Measurements from ENCODE around the gene TCF7L2. TPM values are rescaled to one million over a fixed set of nuclear protein-coding genes. Genes with fewer than 3 reads are reported as not detected.

Gene TCF7L2
- total RNA-seq, 2 donors from 2014 or later = 8.1 to 10.3 TPM

GRCh38 chr10:113183573-113183972 lies 233.5 kb downstream of the TCF7L2 start:
- Mint-ChIP-seq H3K27ac (no peak overlapping the region), H3K27me3 (peaks cover 0 to 4% of the 10 kb centered on the region in 2 donors), H3K9me3 (no peaks in the 10 kb centered on the region), H3K4me1 (ENCODE audit: low read depth in 2 of 2) (no peaks in the 10 kb centered on the region), H3K4me3 (no peak overlapping the region), H3K36me3 (no peaks in the 10 kb centered on the region)
- DNase-seq (ENCODE audit: low spot score) (no peak), ATAC-seq (no peak)

- no peaks in the 10 kb centered on the region for H3K36me3 Mint-ChIP-seq
- no peak overlapping the region for H3K27ac Mint-ChIP-seq
- H3K27me3 Mint-ChIP-seq = peaks cover 9 to 22% of the 10 kb centered on the region in 2 donors
- ATAC-seq = no peak
- no peak overlapping the region for H3K4me3 Mint-ChIP-seq
- no peak for DNase-seq (ENCODE audit: low spot score)
- H3K9me3 Mint-ChIP-seq = peaks cover 2% of the 10 kb centered on the region
- no peaks in the 10 kb centered on the region for H3K4me1 Mint-ChIP-seq (ENCODE audit: low read depth in 2 of 2)
Observed at GRCh38 chr10:113187063-113187777, 237.2 kb downstream of the TCF7L2 start.

- no peak for DNase-seq (ENCODE audit: low spot score)
- no peak overlapping the region for H3K4me3 Mint-ChIP-seq
- H3K27ac Mint-ChIP-seq = no peak overlapping the region
- peaks cover 15% of the 10 kb centered on the region for H3K36me3 Mint-ChIP-seq
- peaks cover 19% of the 10 kb centered on the region for H3K9me3 Mint-ChIP-seq
- no peaks in the 10 kb centered on the region for H3K4me1 Mint-ChIP-seq (ENCODE audit: low read depth in 2 of 2)
- ATAC-seq = no peak
- peaks cover 17 to 31% of the 10 kb centered on the region in 2 donors for H3K27me3 Mint-ChIP-seq
Observed at GRCh38 chr10:113199459-113199858, 249.4 kb downstream of the TCF7L2 start.

GRCh38 chr10:113202011-113202410 lies 252.0 kb downstream of the TCF7L2 start:
- H3K27ac Mint-ChIP-seq = no peak overlapping the region
- peaks cover 18 to 40% of the 10 kb centered on the region in 2 donors for H3K27me3 Mint-ChIP-seq
- ATAC-seq = peak in 1 of 2 donors; percentile 38

GRCh38 chr10:113207924-113208323 lies 257.9 kb downstream of the TCF7L2 start:
- H3K4me3 Mint-ChIP-seq = no peak overlapping the region
- no peak overlapping the region for H3K27ac Mint-ChIP-seq
- ATAC-seq = no peak
- peaks cover 31% of the 10 kb centered on the region for H3K9me3 Mint-ChIP-seq
- no peak for DNase-seq (ENCODE audit: low spot score)
- no peaks in the 10 kb centered on the region for H3K4me1 Mint-ChIP-seq (ENCODE audit: low read depth in 2 of 2)
- H3K36me3 Mint-ChIP-seq = peaks cover 34% of the 10 kb centered on the region
- peaks cover 6 to 45% of the 10 kb centered on the region in 2 donors for H3K27me3 Mint-ChIP-seq

More at GRCh38 chr10:113202011-113202410, 252.0 kb downstream of the TCF7L2 start:
- H3K4me3 Mint-ChIP-seq = no peak overlapping the region
- peaks cover 30% of the 10 kb centered on the region for H3K9me3 Mint-ChIP-seq
- H3K4me1 Mint-ChIP-seq (ENCODE audit: low read depth in 2 of 2) = no peaks in the 10 kb centered on the region
- peaks cover 27% of the 10 kb centered on the region for H3K36me3 Mint-ChIP-seq
- no peak for DNase-seq (ENCODE audit: low spot score)

- DNase-seq (ENCODE audit: low spot score) (no peak), ATAC-seq (no peak)
- H3K27ac Mint-ChIP-seq = no peak overlapping the region
- peaks cover 5% of the 10 kb centered on the region for H3K36me3 Mint-ChIP-seq
- H3K4me3 Mint-ChIP-seq = no peak overlapping the region
- no peaks in the 10 kb centered on the region for H3K4me1 Mint-ChIP-seq (ENCODE audit: low read depth in 2 of 2)
- peaks cover 7 to 39% of the 10 kb centered on the region in 2 donors for H3K27me3 Mint-ChIP-seq
- peaks cover 8% of the 10 kb centered on the region for H3K9me3 Mint-ChIP-seq
Observed at GRCh38 chr10:113213035-113213434, 263.0 kb downstream of the TCF7L2 start.

- Mint-ChIP-seq H3K27ac (no peak overlapping the region), H3K4me1 (ENCODE audit: low read depth in 2 of 2) (no peaks in the 10 kb centered on the region), H3K27me3 (peaks cover 8 to 34% of the 10 kb centered on the region in 2 donors), H3K4me3 (no peak overlapping the region), H3K9me3 (no peaks in the 10 kb centered on the region), H3K36me3 (no peaks in the 10 kb centered on the region)
- no peak for ATAC-seq
- no peak for DNase-seq (ENCODE audit: low spot score)
Observed at GRCh38 chr10:113214331-113214730, 264.3 kb downstream of the TCF7L2 start.

GRCh38 chr10:113216102-113216501 lies 266.1 kb downstream of the TCF7L2 start:
- no peak for DNase-seq (ENCODE audit: low spot score)
- no peaks in the 10 kb centered on the region for H3K36me3 Mint-ChIP-seq
- H3K9me3 Mint-ChIP-seq = no peaks in the 10 kb centered on the region
- H3K4me3 Mint-ChIP-seq = no peak overlapping the region
- H3K27me3 Mint-ChIP-seq = peaks cover 9 to 24% of the 10 kb centered on the region in 2 donors
- ATAC-seq = no peak
- no peak overlapping the region for H3K27ac Mint-ChIP-seq
- H3K4me1 Mint-ChIP-seq (ENCODE audit: low read depth in 2 of 2) = no peaks in the 10 kb centered on the region
